HG02798 (cell line): ENCODE measurements around the gene LGALS12.
A peak's percentile ranks its signal among the peaks of the same experiment; 100 is the strongest.

ENCODE experiments used
- ATAC-seq: cut with Tn5 transposase; IDR thresholded peaks from one replicate; pipeline ENCODE4 v1.9.1; 2021; ENCODE audit warnings: mild to moderate bottlenecking; ENCODE audit not compliant: unreplicated experiment, poor library complexity

The LGALS12 gene

DNA sequence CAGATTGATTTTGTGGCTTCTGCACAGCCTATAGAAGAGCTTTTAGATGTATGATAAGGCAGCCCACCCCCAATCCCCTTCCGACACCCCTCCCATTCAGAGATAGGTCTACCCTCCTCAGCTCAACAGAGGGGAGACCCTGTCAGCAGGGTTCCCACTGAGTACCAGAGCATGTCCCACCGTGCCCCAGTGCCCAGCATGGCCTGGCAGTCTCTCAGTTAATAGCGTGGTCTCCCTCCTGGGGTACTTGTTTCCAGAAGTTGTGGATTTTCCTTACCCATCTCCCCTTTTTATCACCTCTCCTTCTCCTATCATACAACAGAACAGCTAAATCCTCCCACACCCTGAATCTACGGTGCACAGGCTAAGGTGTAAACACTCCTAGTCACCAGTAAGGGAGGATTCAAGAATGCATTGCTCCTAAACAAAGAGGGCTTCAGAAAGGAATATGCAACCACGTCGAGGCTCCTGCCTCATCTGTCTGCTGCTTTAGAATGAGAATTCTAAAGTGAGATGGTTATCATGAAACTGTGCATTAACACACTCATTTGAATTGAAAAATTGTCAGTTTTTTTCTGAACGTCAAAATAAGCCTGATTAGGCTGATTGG lies 50.6 kb downstream of the LGALS12 start:
- ATAC-seq = no peak

- ATAC-seq = no peak
These were observed 51.7 kb downstream of the LGALS12 start for GRCh38 chr11:63557570-63557969.

DNA sequence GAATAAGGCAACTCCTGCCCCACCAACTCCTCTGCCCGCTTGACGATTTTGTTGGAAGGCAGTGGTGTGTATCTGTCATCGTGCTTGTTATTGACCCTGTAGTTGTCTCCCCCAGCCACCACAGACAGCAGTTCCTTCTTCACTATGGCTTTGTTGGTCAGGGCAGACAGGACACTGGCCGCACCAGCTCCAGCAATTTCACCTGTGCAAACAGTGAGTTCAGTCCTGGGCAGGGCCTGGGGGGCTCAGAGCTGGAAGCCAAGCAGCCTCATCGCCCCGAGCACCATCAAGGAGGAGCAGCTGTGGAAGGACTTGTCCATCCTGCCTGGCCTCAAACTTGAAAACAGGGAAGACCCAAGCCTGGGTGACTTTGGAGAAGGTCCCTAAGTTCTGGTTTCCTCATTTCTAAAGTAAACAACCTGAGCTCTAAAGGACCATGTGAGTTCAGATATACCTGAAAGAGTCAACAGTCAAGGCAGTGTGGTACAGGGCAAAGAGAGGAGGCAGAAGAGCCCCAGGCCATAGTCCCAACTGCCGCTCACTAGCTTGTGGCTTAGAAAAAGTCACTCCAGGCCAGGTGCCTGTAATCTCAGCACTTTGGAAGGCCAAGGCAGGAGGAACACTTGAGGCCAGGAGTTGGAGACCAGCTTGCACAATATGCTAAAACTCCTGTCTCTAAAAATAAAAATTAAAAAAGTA lies 52.7 kb downstream of the LGALS12 start:
- no peak for ATAC-seq

GRCh38 chr11:63560506-63561180 lies 54.8 kb downstream of the LGALS12 start:
- no peak for ATAC-seq

GRCh38 chr11:63563201-63564055 lies 57.5 kb downstream of the LGALS12 start, which contains the start of gene PLAAT2:
Gene PLAAT2, minus strand, starts transcription at chr11:63563379. Its CDS starts 55 bp downstream, at chr11:63563324.
- no peak for ATAC-seq

- peak; percentile 73 for ATAC-seq
These were observed 58.3 kb downstream of the LGALS12 start for GRCh38 chr11:63564056-63564774.

DNA sequence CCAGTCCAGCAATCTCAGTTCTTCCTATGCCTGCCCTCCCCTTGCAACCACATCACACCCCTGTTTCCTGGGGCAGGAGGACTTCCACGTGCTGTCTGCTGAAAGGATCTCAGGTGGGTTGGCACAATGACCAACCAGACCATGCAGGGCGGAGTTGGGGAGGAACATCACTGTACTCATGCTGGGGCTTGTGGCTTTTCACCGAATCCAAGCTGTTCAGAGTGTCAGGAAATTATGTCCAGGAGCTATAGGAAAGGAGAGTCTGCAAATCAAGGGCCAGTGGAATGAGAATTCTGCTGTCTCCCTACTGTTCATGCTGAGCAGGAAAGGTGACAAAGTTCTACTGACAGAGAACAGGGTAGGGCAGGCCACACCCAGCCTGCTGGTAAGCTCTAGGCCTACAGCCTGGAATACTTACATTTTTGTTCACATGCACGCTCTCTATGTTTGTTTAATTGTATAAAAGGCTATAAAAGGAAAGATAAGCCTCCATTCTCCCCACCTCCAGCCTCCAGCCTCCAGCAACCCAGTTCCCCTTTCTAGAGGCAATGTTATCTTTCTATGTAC lies 59.0 kb downstream of the LGALS12 start:
- no peak for ATAC-seq
